HG02642 (cell line): ENCODE measurements around the gene ZBTB18.
"Not testable (repeated sequence)": the region's sequence is repeated elsewhere in the genome, so short reads cannot be mapped to it uniquely, and the experiment has no call there.

ENCODE experiments used
- ATAC-seq: cut with Tn5 transposase; IDR thresholded peaks from one replicate; pipeline ENCODE4 v1.9.1; 2021; ENCODE audit warnings: mild to moderate bottlenecking; ENCODE audit not compliant: unreplicated experiment, poor library complexity

The ZBTB18 gene

GRCh38 chr1:244050835-244051444 lies at the start of gene ZBTB18:
TSS of gene ZBTB18 (plus strand) at chr1:244051283. CDS start at chr1:244051432, 149 bp downstream.
- ATAC-seq = no peak

GRCh38 chr1:244002721-244003120 lies 48.4 kb upstream of the ZBTB18 start:
- ATAC-seq = no peak

- no peak for ATAC-seq
Observed at GRCh38 chr1:244005455-244005854, 45.6 kb upstream of the ZBTB18 start.

- no peak for ATAC-seq
Observed at GRCh38 chr1:244006381-244006901, 44.6 kb upstream of the ZBTB18 start.

GRCh38 chr1:244006961-244007360 lies 44.1 kb upstream of the ZBTB18 start:
- ATAC-seq = no peak

- ATAC-seq = no peak
Observed at GRCh38 chr1:244010191-244010590, 40.9 kb upstream of the ZBTB18 start.

GRCh38 chr1:244010703-244011123 lies 40.4 kb upstream of the ZBTB18 start:
- no peak for ATAC-seq

GRCh38 chr1:244011271-244011670 lies 39.8 kb upstream of the ZBTB18 start:
- no peak for ATAC-seq

GRCh38 chr1:244011786-244012185 lies 39.3 kb upstream of the ZBTB18 start:
- no peak for ATAC-seq

- ATAC-seq = no peak
Observed at GRCh38 chr1:244012202-244012601, 38.9 kb upstream of the ZBTB18 start.

- no peak for ATAC-seq
Observed at GRCh38 chr1:244013100-244013499, 38.0 kb upstream of the ZBTB18 start.

- not testable (repeated sequence) for ATAC-seq
Observed at GRCh38 chr1:244014862-244015261, 36.2 kb upstream of the ZBTB18 start.

- no peak for ATAC-seq
Observed at GRCh38 chr1:244019982-244020485, 31.0 kb upstream of the ZBTB18 start.

- no peak for ATAC-seq
Observed at GRCh38 chr1:244021427-244021826, 29.7 kb upstream of the ZBTB18 start.

- ATAC-seq = no peak
Observed at GRCh38 chr1:244022311-244022710, 28.8 kb upstream of the ZBTB18 start.

- no peak for ATAC-seq
Observed at GRCh38 chr1:244022864-244023440, 28.1 kb upstream of the ZBTB18 start.

- ATAC-seq = no peak
Observed at GRCh38 chr1:244027491-244028145, 23.5 kb upstream of the ZBTB18 start.

GRCh38 chr1:244028701-244029100 lies 22.4 kb upstream of the ZBTB18 start:
- no peak for ATAC-seq

- no peak for ATAC-seq
Observed at GRCh38 chr1:244029124-244029523, 22.0 kb upstream of the ZBTB18 start.

GRCh38 chr1:244030481-244031040 lies 20.5 kb upstream of the ZBTB18 start:
- no peak for ATAC-seq

GRCh38 chr1:244035358-244035757 lies 15.7 kb upstream of the ZBTB18 start:
- no peak for ATAC-seq
